GM12873 (cell line): ENCODE data around the gene FAM83E.

ENCODE experiments used
- TF ChIP-seq, protein P1 (sequence below): IDR thresholded peaks from 2 replicates; pipeline ENCODE4 v1.5.1; 2012; ENCODE audit warnings: low read depth, mild to moderate bottlenecking, moderate library complexity, low read length, control low read depth; ENCODE audit not compliant: insufficient read depth; ENCODE audit errors: missing control alignments

The FAM83E gene

DNA sequence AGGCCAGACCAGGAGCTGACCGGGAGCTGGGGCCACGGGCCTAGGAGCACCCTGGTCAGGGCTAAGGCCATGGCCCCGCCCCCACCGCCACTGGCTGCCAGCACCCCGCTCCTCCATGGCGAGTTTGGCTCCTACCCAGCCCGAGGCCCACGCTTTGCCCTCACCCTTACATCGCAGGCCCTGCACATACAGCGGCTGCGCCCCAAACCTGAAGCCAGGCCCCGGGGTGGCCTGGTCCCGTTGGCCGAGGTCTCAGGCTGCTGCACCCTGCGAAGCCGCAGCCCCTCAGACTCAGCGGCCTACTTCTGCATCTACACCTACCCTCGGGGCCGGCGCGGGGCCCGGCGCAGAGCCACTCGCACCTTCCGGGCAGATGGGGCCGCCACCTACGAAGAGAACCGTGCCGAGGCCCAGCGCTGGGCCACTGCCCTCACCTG is 11.0 kb upstream of the FAM83E start:
- TF ChIP-seq, protein P1, sequence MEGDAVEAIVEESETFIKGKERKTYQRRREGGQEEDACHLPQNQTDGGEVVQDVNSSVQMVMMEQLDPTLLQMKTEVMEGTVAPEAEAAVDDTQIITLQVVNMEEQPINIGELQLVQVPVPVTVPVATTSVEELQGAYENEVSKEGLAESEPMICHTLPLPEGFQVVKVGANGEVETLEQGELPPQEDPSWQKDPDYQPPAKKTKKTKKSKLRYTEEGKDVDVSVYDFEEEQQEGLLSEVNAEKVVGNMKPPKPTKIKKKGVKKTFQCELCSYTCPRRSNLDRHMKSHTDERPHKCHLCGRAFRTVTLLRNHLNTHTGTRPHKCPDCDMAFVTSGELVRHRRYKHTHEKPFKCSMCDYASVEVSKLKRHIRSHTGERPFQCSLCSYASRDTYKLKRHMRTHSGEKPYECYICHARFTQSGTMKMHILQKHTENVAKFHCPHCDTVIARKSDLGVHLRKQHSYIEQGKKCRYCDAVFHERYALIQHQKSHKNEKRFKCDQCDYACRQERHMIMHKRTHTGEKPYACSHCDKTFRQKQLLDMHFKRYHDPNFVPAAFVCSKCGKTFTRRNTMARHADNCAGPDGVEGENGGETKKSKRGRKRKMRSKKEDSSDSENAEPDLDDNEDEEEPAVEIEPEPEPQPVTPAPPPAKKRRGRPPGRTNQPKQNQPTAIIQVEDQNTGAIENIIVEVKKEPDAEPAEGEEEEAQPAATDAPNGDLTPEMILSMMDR = no peak

DNA sequence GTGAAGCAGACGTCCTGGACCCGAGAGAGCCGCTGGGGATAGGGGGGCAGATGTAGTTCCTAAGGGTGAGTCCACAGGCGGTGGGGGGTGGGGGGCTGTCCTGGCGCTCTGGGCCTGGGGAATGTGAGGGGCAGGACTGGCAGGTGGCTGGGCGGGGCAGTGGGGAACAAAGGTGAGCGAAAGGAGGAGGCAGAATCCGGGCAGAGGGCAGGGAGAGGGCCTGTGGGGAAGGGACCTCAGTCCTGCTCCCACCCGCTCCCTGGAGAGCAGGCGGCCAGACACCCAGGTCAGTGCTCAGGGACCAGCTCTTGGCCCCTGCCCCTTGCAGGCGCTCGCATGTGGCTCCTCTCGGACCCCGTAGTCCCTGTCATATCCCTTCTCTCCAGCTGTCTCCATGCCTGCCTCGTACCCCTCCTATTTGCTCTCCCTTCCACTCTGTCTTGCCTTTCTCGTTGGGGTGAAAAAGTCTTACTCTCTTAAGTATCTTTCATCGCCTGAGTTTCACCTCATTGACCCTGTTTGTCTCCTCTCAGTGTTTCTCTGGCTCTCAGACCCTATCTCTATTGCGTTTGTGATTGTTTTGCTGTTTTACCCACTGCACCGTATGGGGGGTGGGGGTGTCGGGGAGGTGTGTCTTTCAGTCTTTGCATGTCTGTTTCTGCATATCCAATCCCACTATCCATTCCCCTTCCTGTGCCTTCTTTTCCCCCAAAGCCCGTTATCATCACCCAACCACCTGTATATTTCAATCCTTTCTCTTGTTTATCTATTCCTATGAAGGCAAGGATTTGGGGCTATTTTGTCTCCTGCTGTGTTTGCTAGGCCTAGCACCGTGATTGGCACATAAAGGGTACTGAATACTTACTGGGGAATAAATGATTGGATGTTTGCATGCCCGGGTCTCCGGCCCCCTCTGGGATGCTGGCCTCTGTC is 10.2 kb upstream of the FAM83E start:
- TF ChIP-seq, protein P1 = no peak

DNA sequence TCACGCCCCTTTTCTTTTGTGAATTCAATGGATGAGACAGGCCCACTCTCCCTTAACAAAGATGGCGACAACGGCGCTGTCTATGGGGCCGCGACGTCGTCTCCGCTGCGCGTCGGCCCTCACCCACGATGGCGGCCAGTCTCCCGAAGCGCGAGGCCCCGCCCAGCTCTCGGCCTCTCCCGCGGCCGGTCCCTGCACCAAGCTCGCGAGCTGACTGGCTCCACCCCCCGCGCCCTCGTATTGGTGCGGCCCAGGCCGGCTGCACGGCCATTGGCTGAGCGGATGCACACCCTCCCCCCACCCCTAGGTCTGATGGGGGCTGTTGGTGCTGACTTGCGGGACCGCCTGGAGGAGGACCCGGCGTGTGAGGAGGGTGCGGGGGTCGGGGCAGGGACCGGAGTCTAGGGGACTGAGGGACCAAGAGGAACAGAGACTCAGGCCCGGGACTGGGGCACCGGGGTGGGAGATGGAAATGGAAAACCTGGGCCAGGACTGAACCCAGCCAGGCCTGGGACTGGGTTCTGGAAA is 9.3 kb upstream of the FAM83E start:
- TF ChIP-seq, protein P1 = no peak

DNA sequence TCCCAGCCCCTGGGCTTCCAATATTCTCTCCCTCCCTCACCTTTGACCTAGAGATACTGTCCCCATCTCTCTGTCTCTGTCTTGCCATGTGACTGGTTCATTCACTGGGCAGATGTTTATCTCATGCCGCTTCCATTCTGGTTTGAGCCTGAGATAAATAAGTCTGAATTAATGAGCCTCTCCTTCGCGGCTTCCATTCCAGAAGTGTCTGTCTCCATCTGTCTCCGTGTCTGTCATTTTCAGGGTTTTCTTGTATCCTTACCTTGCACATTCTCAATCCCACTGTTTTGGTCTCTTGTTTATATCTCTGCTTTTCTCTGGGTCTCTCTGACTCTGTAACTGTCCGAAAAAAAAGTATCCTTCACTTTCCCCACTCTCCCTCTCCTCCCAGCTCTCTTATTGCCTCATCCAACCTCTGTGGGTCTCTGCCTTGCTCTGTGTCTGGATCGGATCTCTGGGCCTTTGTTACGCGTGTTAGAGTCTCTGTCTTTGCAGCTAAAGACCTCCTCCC is 8.7 kb upstream of the FAM83E start:
- TF ChIP-seq, protein P1 = no peak

DNA sequence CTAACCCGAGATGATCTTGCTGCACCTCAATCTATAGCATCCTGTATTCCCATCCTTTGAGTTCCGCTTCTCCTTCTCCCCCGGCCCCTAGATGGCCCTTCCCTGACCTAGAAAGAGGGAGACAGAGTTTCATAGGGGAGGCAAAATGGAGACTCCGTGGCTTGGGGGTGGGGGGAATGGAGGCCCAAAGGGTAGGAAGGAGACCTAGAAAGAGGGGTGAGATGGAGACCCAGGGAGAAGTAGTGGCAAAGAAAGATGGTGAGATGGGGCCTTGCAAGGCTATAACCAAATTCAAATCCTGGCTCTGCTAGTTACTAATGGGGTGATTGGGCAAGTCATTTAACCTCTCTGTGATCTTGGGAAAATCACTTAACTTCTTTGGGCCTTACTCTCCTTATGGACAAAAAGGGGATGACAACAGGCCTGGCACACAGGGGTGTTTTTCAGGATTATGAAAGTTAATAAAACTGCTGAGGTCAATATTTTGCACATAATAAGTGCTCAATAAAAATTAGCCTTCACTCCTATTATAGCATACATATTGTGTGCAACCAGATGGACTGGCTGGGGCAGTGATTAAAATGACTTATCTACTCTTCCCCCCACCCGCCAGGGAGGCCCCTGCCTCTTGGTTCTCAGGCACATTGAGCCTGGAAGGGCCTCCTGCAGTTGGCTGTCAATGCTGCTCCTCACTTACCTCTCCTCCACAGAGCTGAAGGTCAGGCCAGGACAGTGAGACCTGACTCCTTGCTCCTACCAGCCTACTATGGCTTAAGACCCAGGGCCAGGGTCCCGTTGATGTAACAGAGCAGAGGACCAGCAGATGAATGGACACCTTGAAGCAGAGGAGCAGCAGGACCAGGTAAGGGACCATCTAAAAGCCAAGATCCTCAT is 5.1 kb upstream of the FAM83E start:
- TF ChIP-seq, protein P1 = no peak

DNA sequence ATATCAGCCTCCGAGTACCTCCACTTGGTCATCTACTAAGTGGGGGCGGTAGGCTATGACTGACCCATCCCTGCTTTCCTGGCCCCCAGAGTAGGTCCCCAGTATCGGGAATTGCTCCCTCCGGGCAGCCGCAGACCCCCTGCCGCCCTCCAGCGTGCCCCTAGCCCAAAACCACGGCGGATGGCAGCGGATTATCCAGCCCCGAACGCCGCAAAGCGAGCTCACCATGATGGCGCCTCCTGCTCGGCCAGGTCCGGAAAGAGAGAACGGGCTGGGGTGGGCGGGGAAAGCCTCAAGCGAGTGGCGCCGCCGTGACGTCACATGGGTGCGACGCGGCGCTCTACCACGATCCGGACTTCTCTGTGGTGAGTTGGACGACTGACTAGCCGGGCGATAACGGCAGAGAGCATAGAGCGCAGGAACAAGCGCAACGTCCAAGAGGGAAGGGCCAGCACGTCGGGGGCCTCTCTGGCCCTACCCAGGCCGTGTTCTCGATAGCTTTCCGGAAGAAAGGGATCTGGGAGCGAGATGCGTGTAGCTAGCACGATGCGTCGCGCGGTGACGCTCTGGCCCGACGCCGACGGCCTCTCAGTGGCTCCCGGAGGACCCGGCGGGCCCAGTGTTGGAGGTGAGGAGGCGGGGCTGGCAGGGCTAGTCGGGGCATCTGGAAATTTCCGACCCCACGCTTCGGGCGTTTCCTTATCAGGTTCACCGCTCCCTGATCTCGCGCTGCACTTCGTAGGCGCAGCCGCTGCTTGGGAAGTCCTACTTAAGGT is 4.2 kb upstream of the FAM83E start, which contains the start of the genes RPL18 and SPHK2:
Gene RPL18, minus strand, starts transcription at position 263 of the 776 bp plus-strand sequence. Its CDS starts 35 bp downstream, at position 228.
Gene SPHK2, plus strand, starts transcription at position 591 of the 776 bp plus-strand sequence. CDS start 1,009 bp downstream, outside the sequence.
- TF ChIP-seq, protein P1 = no peak
